ENCODE data around the gene SPTLC1. TPM values are rescaled to one million over a fixed set of nuclear protein-coding genes. Genes with fewer than 3 reads are reported as not detected.

SPTLC1 gene
- total RNA-seq, 1 experiment from 2014 or later = 60.6 TPM

GRCh38 chr9:92071634-92072033, 43.6 kb downstream of the SPTLC1 start:
- no peaks in the 10 kb centered on the region for H3K27me3 ChIP-seq (replicated peaks; ENCODE audit: insufficient read depth, low read depth, low read length, poor library complexity)
- no peak overlapping the region for H3K27ac ChIP-seq (ENCODE audit: low read depth, low read length, poor library complexity, severe bottlenecking)
- no TSS peak for BruUV-seq (replicated peaks)
- peaks cover 4% of the 10 kb centered on the region for H3K36me3 ChIP-seq (ENCODE audit: insufficient read depth, low read length, poor library complexity, severe bottlenecking)
- no peak overlapping the region for H3K4me3 ChIP-seq (ENCODE audit: low read depth, low read length, poor library complexity, severe bottlenecking)
- H3K4me1 ChIP-seq (ENCODE audit: insufficient read depth, low read length, poor library complexity, severe bottlenecking) = no peaks in the 10 kb centered on the region
- no peak for DNase-seq (ENCODE audit: low spot score)
- intact Hi-C loops (cut with micrococcal nuclease; ENCODE audit: unreplicated experiment) = no loop called here
- POLR2A ChIA-PET (ENCODE audit: low non-redundant PET) = no interaction called here
- CTCF ChIA-PET = no interaction called here
- TF ChIP-seq CTCF (conservative IDR thresholded peaks at IDR 0.05; ENCODE audit: low read depth, low read length) (no peak), EZH2 (IDR thresholded peaks at IDR 0.05; ENCODE audit: borderline replicate concordance, low read depth, low read length, poor library complexity, severe bottlenecking) (no peak)
- no peaks in the 10 kb centered on the region for H3K9me3 ChIP-seq (ENCODE audit: low read depth, low read length, poor library complexity, severe bottlenecking)

GRCh38 chr9:92066168-92066567, 49.0 kb downstream of the SPTLC1 start:
- ChIA-PET CTCF (no interaction called here), POLR2A (ENCODE audit: low non-redundant PET) (no interaction called here)
- Histone ChIP-seq H3K27me3 (replicated peaks; ENCODE audit: insufficient read depth, low read depth, low read length, poor library complexity) (no peaks in the 10 kb centered on the region), H3K4me1 (ENCODE audit: insufficient read depth, low read length, poor library complexity, severe bottlenecking) (no peaks in the 10 kb centered on the region), H3K36me3 (ENCODE audit: insufficient read depth, low read length, poor library complexity, severe bottlenecking) (peaks cover 38% of the 10 kb centered on the region), H3K4me3 (ENCODE audit: low read depth, low read length, poor library complexity, severe bottlenecking) (no peak overlapping the region), H3K27ac (ENCODE audit: low read depth, low read length, poor library complexity, severe bottlenecking) (no peak overlapping the region), H3K9me3 (ENCODE audit: low read depth, low read length, poor library complexity, severe bottlenecking) (peaks cover 16% of the 10 kb centered on the region)
- TF ChIP-seq EZH2 (IDR thresholded peaks at IDR 0.05; ENCODE audit: borderline replicate concordance, low read depth, low read length, poor library complexity, severe bottlenecking) (no peak), CTCF (conservative IDR thresholded peaks at IDR 0.05; ENCODE audit: low read depth, low read length) (no peak)
- intact Hi-C loops (cut with micrococcal nuclease; ENCODE audit: unreplicated experiment) = no loop called here
- BruUV-seq (replicated peaks) = no TSS peak
- no peak for DNase-seq (ENCODE audit: low spot score)

- no TSS peak for BruUV-seq (replicated peaks)
Observed at GRCh38 chr9:92064711-92065110, 50.5 kb downstream of the SPTLC1 start.

More at GRCh38 chr9:92064711-92065110, 50.5 kb downstream of the SPTLC1 start:
- Histone ChIP-seq H3K9me3 (ENCODE audit: low read depth, low read length, poor library complexity, severe bottlenecking) (peaks cover 18% of the 10 kb centered on the region), H3K4me1 (ENCODE audit: insufficient read depth, low read length, poor library complexity, severe bottlenecking) (no peaks in the 10 kb centered on the region), H3K27me3 (replicated peaks; ENCODE audit: insufficient read depth, low read depth, low read length, poor library complexity) (no peaks in the 10 kb centered on the region), H3K4me3 (ENCODE audit: low read depth, low read length, poor library complexity, severe bottlenecking) (no peak overlapping the region), H3K36me3 (ENCODE audit: insufficient read depth, low read length, poor library complexity, severe bottlenecking) (peaks cover 42% of the 10 kb centered on the region), H3K27ac (ENCODE audit: low read depth, low read length, poor library complexity, severe bottlenecking) (no peak overlapping the region)
- POLR2A ChIA-PET (ENCODE audit: low non-redundant PET) = no interaction called here
- TF ChIP-seq EZH2 (IDR thresholded peaks at IDR 0.05; ENCODE audit: borderline replicate concordance, low read depth, low read length, poor library complexity, severe bottlenecking) (no peak), CTCF (conservative IDR thresholded peaks at IDR 0.05; ENCODE audit: low read depth, low read length) (no peak)
- intact Hi-C loops (cut with micrococcal nuclease; ENCODE audit: unreplicated experiment) = no loop called here
- DNase-seq (ENCODE audit: low spot score) = peak; percentile 6
- CTCF ChIA-PET = no interaction called here
